KMS-11 (cell line): ENCODE measurements around the gene DPH3.

ENCODE experiments used
- H2AFZ ChIP-seq: fragments of 200-600 bp; sonication (generic); 2 replicates; pipeline ENCODE4 v1.6.1; 2016; ENCODE audit warnings: antibody characterized with exemption, mixed run types, low read depth
- H3K27ac ChIP-seq: fragments of 200-600 bp; sonication (generic); 2 replicates; pipeline ENCODE4 v1.6.1; 2016; ENCODE audit warnings: mild to moderate bottlenecking, mixed run types
- H3K27me3 ChIP-seq: fragments of 200-600 bp; sonication (generic); 2 replicates; pipeline ENCODE4 v1.6.1; 2017; ENCODE audit warnings: mild to moderate bottlenecking, low read depth, mixed run types, moderate library complexity; ENCODE audit not compliant: insufficient read depth
- H3K36me3 ChIP-seq: fragments of 200-600 bp; sonication (generic); 2 replicates; pipeline ENCODE4 v1.6.1; 2017; ENCODE audit warnings: mild to moderate bottlenecking, mixed run types; ENCODE audit not compliant: insufficient read depth
- H3K4me1 ChIP-seq: fragments of 200-600 bp; sonication (generic); 2 replicates; pipeline ENCODE4 v1.6.1; 2016; ENCODE audit warnings: mild to moderate bottlenecking, low read depth, mixed run types; ENCODE audit not compliant: poor library complexity, severe bottlenecking
- H3K4me2 ChIP-seq: fragments of 200-600 bp; sonication (generic); 2 replicates; pipeline ENCODE4 v1.7.0; 2016; ENCODE audit warnings: mild to moderate bottlenecking, mixed run types
- H3K4me3 ChIP-seq: fragments of 200-600 bp; sonication (generic); IDR thresholded peaks from 2 replicates; pipeline ENCODE4 v1.6.1; 2017; ENCODE audit warnings: low read depth, low read length, mixed read lengths; ENCODE audit not compliant: insufficient read depth
- H3K79me2 ChIP-seq: fragments of 200-600 bp; sonication (generic); 2 replicates; pipeline ENCODE4 v1.6.1; 2016; ENCODE audit warnings: low read depth, mixed run types; ENCODE audit not compliant: insufficient read depth
- H3K9ac ChIP-seq: fragments of 200-600 bp; sonication (generic); 2 replicates; pipeline ENCODE4 v1.6.1; 2016; ENCODE audit warnings: mild to moderate bottlenecking, mixed run types
- H4K20me1 ChIP-seq: fragments of 200-600 bp; sonication (generic); 2 replicates; pipeline ENCODE4 v1.6.1; 2016; ENCODE audit warnings: mild to moderate bottlenecking, mixed run types; ENCODE audit not compliant: insufficient read depth
- TF ChIP-seq, protein P1 (sequence below): fragments of 200-600 bp; sonication (generic); conservative IDR thresholded peaks from 2 replicates; pipeline ENCODE4 v1.6.1; 2017; ENCODE audit warnings: low read depth, mild to moderate bottlenecking, antibody characterized with exemption, low read length, moderate library complexity, mixed read lengths

Gene DPH3

DNA sequence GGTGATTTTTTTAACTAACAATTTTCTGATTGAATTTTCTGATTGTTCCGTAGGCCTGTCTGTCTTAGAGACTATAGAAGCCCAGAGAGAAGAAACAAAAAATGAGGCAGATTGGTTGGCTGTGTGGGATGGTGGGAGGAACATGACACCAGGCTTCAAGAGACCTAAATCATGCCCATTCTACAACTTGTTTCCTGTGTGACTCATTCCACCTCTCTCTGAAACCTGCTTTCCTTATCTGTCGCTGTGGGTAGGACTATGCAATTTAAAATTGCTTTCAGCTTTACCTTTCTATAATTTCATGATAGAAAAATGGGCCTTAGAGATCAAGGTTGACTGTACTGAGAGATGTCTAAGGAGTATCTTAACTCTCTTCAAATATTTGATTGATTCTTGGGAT lies 44.8 kb upstream of the DPH3 start:
- Histone ChIP-seq H3K9ac (no peak overlapping the region), H3K27ac (no peak overlapping the region), H3K79me2 (no peaks in the 10 kb centered on the region), H3K4me3 (no peak overlapping the region), H3K36me3 (no peaks in the 10 kb centered on the region), H4K20me1 (no peaks in the 10 kb centered on the region), H3K4me1 (peaks cover 11% of the 10 kb centered on the region), H3K4me2 (no peak overlapping the region; the same call in 1 of the 2 replicates), H2AFZ (no peak overlapping the region), H3K27me3 (no peaks in the 10 kb centered on the region)
- TF ChIP-seq, protein P1, sequence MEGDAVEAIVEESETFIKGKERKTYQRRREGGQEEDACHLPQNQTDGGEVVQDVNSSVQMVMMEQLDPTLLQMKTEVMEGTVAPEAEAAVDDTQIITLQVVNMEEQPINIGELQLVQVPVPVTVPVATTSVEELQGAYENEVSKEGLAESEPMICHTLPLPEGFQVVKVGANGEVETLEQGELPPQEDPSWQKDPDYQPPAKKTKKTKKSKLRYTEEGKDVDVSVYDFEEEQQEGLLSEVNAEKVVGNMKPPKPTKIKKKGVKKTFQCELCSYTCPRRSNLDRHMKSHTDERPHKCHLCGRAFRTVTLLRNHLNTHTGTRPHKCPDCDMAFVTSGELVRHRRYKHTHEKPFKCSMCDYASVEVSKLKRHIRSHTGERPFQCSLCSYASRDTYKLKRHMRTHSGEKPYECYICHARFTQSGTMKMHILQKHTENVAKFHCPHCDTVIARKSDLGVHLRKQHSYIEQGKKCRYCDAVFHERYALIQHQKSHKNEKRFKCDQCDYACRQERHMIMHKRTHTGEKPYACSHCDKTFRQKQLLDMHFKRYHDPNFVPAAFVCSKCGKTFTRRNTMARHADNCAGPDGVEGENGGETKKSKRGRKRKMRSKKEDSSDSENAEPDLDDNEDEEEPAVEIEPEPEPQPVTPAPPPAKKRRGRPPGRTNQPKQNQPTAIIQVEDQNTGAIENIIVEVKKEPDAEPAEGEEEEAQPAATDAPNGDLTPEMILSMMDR = no peak

DNA sequence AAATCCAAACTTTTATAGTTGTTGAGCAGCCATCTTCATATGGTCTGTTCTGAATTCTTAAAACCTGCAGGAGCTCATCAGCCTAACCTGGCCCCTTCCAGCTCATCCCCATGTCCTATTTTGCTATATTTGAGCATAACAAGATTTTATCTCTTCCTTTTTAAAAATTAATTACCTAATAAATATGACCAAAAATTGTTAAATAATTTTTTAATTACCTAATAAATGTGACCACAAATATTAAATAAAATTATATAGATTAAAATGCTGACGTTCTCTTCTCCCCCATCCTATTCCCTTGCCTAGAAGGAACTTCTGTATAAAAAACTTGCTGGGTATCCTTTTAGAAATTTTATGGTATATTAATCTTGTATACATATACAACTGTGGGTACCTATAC lies 44.0 kb upstream of the DPH3 start:
- TF ChIP-seq, protein P1 = no peak
- no peak overlapping the region for H3K4me3 ChIP-seq
- no peak overlapping the region for H3K27ac ChIP-seq
- no peaks in the 10 kb centered on the region for H3K36me3 ChIP-seq
- no peak overlapping the region for H3K9ac ChIP-seq
- H3K4me1 ChIP-seq = peaks cover 16% of the 10 kb centered on the region
- H3K27me3 ChIP-seq = no peaks in the 10 kb centered on the region
- no peaks in the 10 kb centered on the region for H4K20me1 ChIP-seq
- H2AFZ ChIP-seq = no peak overlapping the region
- H3K4me2 ChIP-seq = no peak overlapping the region
- no peaks in the 10 kb centered on the region for H3K79me2 ChIP-seq

DNA sequence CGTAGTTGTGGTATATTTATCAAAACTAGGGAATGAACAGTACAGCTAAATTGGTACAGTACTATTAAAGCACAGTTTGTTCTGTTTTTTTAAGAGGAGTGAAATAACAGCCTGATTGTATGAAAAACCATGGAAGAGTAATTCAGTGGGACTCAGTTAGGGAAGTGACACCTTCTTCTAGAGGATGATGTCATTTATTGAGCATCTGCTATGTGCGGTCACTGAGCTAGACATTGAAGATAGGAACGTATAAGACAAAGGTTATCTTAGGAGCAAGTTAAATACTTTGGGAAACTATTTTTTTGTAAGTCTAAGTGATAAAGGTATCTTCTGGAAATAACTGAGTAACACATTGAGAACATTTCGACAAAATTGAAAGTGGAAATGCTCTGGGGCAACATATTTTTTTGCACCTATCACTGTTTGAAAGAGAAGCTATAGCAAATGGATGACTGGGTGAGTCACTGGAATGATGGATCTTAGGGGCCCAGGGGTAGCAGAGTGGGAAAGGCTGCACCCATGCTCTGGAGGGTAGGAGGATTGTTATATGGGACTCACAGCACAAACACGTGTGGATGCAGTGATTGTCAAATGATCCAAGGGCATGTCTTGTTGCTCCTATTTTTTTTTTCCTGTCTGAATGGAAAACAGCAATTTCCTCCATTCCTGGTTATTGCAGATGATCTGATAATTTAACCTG lies 43.2 kb upstream of the DPH3 start:
- Histone ChIP-seq H3K4me2 (no peak overlapping the region), H4K20me1 (no peaks in the 10 kb centered on the region), H3K9ac (no peak overlapping the region), H3K4me1 (peaks cover 22% of the 10 kb centered on the region), H3K27me3 (no peaks in the 10 kb centered on the region), H3K36me3 (no peaks in the 10 kb centered on the region), H3K79me2 (no peaks in the 10 kb centered on the region), H3K4me3 (no peak overlapping the region), H3K27ac (no peak overlapping the region), H2AFZ (no peak overlapping the region)
- TF ChIP-seq, protein P1 = no peak

DNA sequence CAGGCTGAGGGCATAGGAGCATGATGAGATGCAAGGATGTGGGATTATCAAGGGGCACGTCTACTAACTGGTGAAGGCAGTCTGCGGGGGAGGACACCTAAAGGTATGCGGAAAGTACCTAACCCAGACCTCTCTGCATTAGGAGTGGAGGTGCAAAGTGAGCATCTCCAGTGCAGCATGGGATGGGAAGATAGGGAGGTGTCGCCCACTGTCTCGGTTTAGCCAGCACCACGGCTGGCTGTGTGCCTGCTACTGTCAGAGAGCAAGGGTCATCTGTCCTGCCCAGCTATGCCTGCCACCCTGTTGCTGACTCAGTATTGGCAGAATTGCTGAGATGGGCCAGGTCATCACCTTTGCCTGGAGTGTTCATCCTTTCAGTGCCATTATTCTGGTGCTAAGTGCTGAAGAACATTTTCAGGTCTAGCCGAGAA lies 40.4 kb upstream of the DPH3 start:
- Histone ChIP-seq H3K27ac (no peak overlapping the region), H3K4me2 (no peak overlapping the region), H3K4me3 (no peak overlapping the region), H3K36me3 (no peaks in the 10 kb centered on the region), H4K20me1 (no peaks in the 10 kb centered on the region), H3K27me3 (no peaks in the 10 kb centered on the region), H3K79me2 (no peaks in the 10 kb centered on the region), H2AFZ (no peak overlapping the region), H3K4me1 (peaks cover 50% of the 10 kb centered on the region), H3K9ac (no peak overlapping the region)
- TF ChIP-seq, protein P1 = no peak
